GM20431 (cell line): ENCODE data around the gene TTC32.

ENCODE experiments used
- in situ Hi-C: fragments of 300-500 bp; cut with MseI, MboI; formaldehyde crosslinking; loops from one replicate; pipeline ENCODE4 v1.15.0; 2020; ENCODE audit warnings: low sequenced_read_pairs; ENCODE audit not compliant: unreplicated experiment

The TTC32 gene

DNA sequence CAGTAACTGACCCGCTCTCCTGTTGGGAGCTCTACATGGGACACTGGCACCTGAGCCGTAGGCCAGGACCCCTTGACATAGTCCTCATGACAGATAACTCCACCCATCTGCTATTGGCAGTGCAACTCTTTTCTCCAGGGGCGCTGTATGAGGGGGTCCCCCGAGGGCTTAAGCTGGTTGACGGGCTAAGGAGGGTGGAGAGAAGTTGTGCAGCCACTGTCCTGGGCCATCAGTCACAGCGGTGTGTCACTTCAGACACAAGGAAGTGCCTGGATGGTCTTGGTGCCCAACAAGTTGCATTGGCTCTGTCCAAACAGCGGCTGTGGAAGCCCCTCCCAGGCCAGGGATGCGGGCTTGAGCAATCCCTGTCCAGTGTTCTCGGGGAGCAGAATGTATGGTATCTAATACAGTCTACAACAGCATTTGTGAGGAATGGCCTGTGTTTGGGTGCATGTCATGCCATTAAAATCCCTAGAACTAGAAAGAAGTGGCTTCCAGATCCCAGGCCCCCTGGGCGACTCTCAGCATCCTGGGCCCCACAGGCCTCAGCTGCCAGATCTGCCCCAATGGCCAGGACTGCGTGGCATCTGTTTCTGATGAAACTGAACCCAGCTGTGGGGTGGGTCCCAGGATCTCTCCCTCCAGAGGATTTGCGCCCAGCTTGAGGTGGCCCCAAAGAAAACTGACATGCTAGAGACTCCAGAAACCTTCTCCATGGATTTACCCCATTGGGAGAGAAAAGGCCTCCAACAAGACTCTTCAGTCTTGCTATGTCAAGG lies 23.3 kb downstream of the TTC32 start:
- in situ Hi-C loops = no loop called here

DNA sequence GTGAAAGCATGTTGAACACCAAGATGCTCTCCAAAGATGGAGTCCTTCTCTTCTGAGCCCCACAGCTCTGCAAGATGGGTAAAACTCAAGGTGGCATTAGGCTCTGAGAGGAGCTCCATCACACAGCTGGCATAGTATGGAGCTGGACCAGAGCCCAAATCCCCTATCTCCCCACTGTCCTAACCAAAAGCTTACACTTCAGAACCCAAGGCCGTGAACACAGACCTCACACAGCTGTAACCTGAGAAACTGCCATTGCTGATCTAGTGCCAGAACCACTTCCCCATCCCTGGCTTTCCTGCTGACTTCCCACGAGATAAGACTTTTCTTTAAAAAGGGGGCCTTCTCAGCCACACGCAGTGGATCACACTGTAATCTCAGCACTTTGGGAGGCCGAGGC lies 25.0 kb downstream of the TTC32 start:
- in situ Hi-C loops = no loop called here

DNA sequence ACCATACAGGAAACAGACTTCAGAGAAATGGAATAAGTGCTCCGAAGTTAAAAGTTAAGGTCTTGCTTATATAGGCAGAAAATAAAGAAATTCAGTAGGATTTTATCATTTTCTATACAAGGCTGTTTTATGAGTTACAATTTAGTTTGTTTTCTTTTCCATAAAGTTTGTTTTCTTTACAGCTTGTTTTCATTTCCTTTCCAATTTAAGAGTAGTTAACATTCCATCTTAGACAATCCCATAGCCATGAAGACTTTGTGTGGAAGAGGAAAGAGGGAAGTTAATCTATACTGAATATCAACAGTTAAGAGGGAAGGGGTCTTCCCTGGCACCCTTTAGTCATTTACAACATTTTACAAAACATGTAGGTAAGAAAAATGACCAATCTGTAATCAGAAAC lies 26.5 kb downstream of the TTC32 start:
- in situ Hi-C loops = no loop called here

DNA sequence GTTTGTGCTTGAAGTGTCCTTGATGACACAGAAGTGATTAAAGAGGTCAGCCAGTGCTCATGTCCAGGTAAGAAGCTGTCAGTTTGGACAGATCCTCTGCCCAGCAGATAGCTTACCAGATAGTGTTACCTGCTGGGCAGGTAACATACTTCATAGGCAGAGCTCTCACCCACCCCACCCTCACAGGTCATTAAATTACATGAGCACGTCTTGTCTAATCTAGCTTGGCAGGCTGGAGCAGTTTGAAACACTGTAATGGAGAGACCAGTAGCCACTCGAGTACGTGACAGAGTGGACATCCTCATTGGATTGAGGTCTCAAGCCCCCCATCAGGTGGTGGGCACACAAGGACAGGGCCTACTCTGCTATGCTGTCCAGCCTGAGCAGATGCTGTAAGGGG lies 27.1 kb downstream of the TTC32 start:
- in situ Hi-C loops = loop anchor here (25.0 kb wide), 1 partner anchor 1362 kb away; no protein-coding TSS in a partner anchor

DNA sequence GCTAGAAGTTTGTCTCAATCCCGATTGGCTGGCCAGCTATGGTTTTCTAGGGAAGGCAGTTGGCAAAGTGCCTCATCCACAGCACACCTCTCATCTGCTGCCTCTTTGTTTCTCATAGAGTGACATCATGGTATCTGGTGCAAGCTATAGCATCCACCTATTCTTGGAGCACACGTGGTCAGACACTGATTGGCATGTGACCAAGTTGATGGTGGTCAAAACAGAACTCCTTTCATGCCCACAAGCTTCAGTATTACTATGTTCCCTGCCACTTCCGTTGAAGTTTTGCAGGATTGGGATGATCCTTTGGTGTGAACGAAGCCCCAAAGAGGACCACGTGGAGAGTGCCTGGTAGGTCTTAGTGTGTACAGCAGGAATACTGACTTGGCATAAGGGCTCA lies 28.8 kb downstream of the TTC32 start:
- in situ Hi-C loops = loop anchor here (25.0 kb wide), 1 partner anchor 1361 kb away; no protein-coding TSS in a partner anchor

DNA sequence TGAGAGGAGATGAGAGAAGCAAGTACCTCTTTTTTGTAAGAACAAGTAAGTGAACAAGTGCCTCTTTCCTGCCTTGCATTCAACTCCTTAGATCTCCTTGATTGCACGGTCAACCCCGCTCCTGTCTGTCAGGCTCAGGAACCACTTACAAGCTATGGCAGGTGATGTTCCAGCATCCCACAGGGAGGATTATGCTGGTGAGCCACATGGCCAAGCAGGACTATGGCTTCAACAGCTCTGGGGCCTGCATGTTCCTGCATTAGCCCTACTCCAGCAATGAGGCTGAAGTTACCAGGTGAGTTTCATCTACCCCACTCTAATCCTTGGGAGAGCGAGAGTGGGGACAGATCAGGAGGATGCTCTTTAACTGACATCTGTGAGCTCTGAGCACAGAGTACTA lies 29.5 kb downstream of the TTC32 start:
- in situ Hi-C loops = loop anchor here (25.0 kb wide), 1 partner anchor 1360 kb away; no protein-coding TSS in a partner anchor

DNA sequence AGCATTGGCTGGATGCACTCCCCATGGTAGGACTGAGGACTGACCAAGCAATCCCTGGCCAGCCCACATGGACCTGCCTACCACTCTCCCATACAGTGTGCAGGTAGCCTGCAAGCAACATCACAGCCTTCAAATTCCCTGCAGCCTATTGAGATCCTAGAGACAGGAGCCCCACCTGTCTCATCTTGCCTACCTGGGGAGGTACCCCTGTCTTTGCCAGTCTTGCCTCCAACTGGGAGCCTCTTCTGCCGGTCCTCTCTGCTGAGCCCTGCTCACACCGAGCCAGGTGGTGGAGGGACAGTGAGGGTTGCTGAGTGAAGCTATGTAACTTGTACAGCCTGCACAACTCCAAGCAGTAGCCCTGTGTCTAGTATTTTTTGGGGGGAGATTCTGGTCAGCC lies 29.9 kb downstream of the TTC32 start:
- in situ Hi-C loops = loop anchor here (25.0 kb wide), 1 partner anchor 1360 kb away; no protein-coding TSS in a partner anchor

DNA sequence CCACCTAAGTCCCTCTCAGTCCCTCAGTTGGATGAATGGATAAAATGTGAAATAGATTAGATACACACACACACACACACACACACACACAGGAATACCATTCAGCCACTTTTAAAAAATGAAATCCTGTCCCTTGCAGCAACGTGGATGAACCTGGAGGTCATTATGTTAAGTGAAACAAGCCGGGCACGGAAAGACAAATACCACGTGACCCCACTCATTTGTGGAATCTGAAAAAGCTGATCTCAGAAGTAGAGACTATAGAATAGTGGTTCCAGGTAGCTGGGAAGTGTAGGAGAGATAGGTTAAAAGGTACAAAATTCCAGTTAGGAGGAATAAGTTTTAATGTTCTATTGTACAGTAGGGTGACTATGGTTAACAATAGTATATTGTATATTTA lies 31.0 kb downstream of the TTC32 start:
- in situ Hi-C loops = loop anchor here (25.0 kb wide), 1 partner anchor 1358 kb away; no protein-coding TSS in a partner anchor

DNA sequence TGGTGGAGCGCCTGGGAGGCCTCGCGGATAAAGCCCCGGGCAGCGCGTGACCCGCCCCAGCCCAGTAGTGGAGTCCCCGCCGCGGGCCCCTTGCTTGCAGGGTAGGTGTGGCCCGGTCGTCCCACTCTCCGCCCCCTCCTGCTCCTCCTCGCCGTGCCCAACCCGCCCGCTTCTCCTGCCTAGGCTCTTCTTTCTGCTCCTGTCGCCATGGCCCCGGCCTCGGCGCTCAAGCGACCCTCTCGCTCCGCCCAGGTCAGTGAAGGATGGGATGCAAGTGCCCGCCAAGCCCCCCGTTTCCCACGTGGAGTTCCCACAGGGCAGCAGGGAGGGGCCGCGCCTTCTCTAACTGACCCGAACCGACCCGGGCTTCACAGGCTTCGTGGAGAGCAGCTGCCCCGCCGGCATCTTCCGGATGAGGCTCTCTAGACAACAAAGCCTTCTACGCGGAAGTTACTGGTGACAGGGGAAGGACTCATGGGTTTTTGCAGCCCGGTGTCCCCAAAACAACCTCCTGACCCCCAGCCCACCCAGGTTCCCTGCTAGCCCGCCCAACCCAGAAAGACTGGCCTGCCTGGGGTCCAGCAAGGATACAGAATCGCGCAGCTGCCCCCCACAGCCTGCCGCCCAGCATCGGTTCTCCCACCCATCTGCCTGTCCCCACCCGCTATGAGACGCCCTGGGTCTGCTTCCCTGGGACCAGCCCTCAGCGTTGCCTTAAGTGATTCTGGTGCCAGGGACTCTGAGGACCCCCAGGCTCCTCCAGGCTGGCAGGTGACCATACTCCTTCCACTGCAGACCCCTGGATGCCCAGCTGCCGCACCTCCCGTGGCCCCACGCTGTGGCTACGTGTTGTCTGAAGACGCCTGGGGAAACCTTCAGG lies 32.8 kb downstream of the TTC32 start:
- in situ Hi-C loops = loop anchor here (10.0 to 25.0 kb wide), 2 partner anchors 514 to 1357 kb away; partner anchors contain the start of gene OSR1

DNA sequence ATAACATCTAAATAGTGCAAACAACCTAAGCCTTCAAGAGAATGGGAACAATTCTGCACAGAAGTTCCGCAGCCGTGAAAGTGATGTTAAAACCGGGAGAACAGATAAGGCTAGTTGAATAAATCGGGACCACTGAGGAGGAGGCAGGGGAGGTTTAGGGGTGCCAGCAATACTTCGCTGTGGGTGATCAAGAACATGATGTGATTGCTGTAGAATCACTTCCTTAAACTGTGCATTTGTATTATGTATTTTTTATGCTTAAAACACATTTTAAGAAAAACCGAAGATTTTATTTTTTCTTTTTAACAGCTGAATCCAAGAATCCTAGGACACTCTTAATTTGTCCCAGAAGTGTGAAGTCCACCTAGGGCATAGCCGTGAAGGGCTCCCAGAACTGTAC lies 33.6 kb downstream of the TTC32 start:
- in situ Hi-C loops = loop anchor here (10.0 to 25.0 kb wide), 2 partner anchors 513 to 1356 kb away; partner anchors contain the start of gene OSR1

DNA sequence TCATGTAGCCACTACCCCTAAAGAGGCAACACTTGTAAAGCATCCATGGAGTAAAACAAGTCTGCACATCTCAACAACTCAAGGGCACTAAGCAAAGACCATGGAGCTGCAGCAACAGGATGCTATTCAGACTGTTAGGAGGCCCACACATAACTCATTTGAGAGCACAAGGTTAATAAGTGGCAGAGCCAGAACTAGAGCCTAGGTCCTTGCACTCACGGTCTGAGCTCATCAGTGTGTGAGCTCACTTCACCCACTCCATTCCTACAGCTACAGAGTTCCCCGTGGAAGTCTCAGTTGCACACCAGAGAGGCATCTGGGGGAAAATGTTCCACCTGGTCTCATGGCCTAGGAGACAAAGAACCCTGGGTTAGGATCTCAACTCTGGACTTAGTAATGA lies 35.0 kb downstream of the TTC32 start:
- in situ Hi-C loops = loop anchor here (10.0 to 25.0 kb wide), 2 partner anchors 512 to 1354 kb away; partner anchors contain the start of gene OSR1

DNA sequence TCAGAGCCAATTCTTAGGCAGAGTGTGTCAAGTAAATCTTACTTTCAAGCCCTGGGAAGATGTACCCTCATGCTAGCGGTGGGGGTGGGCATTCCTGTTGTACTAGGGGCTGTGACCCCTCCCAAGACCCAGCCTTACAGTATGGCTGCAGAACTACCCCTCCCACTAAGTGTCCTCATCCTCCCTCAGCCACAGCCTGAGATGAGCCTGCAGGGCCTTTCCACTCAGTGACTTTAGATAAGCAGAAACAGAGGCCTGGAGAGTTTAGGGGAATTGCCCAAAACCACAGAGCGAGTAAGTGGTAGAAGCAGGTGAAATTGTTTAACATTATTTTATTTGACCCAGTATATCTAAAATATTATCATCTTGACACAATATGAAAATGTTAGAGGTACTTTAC lies 36.6 kb downstream of the TTC32 start:
- in situ Hi-C loops = loop anchor here (10.0 to 25.0 kb wide), 2 partner anchors 510 to 1353 kb away; partner anchors contain the start of gene OSR1

DNA sequence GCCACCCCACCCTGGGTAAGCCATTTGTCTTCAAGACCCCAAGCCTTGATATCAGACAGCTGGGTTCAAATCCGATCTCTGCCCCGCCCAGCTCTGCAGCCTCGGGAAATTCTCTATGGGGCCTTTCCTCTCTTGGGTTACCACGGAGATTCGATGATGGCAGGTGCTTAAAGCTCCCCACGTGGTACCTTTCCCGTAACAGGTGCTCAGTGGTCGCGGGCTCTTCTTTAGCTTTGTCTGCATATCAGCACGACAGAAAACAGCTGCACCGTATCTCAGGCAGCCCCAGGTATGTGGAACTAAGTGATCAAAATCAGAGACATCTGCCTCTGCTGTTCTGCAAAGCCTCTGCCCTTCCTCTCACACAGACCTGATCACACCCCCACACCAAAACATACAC lies 37.4 kb downstream of the TTC32 start:
- in situ Hi-C loops = loop anchor here (10.0 to 25.0 kb wide), 2 partner anchors 510 to 1352 kb away; partner anchors contain the start of gene OSR1

DNA sequence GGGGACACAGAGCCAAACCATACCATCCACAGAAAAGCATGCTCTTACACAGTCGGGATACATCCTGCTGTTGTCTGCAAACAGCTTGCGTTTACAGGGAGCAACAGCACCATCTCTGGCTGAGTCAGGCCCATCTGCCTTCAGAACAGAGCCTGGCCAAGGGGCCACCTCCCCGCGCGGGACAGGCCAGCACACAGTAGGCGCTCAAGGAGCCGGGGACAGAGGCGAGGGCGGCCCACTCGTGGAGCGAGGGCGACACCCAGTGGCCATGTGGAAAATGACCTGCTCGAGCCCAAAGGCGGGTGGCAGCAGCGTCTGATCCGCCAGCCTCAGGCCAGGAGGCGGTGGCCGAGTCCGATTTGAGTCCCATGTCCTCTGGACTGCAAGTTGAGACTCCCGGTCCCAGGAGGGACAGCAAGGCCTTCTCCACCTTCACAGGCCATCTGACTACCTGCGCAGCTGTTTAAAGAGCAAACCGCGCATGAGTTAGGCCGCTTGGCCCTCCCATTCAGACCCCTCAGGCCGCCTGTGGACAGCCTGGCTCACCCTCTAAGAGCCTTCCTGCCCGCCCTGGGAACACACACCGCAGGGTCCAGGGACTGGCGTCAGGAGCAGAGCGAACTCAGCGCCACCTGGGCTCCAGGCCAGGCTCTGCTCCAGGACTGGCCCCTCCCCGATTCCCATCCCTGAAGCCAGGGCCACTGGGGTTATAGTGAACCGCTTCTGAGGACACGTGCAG lies 38.3 kb downstream of the TTC32 start:
- in situ Hi-C loops = loop anchor here (10.0 to 25.0 kb wide), 2 partner anchors 509 to 1351 kb away; partner anchors contain the start of gene OSR1

DNA sequence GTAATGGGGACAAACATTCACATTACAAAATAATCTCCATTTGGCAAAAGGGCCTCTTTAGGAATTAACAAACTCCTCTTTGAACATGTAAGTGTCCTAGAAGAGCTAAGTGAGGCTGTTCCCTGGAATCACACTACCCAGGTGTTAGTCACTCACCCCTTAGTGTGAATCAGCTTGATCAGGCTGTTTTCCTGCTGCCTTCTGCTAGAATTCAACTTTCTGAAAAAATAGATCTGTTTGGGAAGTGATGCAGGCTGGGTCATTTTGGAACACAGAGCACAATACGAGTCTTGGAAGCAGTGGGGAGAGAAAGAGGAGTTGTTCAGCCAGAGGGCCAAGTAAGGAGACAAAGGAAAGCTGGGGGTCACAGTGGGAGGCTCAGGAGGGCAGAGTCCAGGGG lies 40.0 kb downstream of the TTC32 start:
- in situ Hi-C loops = loop anchor here (10.0 to 25.0 kb wide), 2 partner anchors 507 to 1350 kb away; partner anchors contain the start of gene OSR1

DNA sequence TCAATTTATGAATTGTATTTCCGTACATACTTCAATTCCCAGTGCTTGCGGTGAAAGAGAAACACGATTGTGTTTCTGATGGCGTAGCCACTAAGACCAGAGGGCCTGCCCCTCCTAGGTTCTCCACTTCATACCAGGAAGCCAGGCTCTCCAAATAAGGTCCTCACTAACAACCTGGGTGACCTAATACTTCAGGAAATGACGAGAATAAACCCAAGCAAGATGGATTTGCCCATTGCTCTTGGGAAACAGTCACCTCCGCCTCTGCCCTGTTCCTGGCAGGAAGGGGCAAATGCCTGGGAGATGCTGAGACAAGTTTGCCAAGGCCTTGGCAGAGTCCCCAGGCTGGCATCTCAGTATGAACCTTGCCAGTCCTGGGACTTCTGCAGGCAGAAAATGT lies 41.8 kb downstream of the TTC32 start:
- in situ Hi-C loops = loop anchor here (10.0 to 25.0 kb wide), 2 partner anchors 505 to 1348 kb away; partner anchors contain the start of gene OSR1

DNA sequence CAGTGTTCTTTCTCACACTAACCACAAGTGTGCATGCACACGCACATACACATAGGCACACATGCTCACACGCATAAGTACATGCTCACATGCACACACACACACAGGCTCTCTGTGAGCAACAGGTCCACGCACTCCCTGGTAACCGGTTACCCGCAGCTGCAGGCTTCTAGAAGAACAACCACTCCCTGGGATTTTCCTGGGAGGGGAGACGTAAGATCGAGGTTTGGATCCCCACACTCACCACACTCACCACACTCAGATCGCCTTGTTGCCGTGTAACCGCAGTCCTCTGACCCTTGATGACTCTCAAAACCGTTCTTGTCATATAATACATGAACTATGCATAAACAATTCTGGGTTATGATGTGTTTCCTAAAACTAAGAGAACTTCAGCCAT lies 42.2 kb downstream of the TTC32 start:
- in situ Hi-C loops = loop anchor here (25.0 kb wide), 1 partner anchor 1347 kb away; no protein-coding TSS in a partner anchor

DNA sequence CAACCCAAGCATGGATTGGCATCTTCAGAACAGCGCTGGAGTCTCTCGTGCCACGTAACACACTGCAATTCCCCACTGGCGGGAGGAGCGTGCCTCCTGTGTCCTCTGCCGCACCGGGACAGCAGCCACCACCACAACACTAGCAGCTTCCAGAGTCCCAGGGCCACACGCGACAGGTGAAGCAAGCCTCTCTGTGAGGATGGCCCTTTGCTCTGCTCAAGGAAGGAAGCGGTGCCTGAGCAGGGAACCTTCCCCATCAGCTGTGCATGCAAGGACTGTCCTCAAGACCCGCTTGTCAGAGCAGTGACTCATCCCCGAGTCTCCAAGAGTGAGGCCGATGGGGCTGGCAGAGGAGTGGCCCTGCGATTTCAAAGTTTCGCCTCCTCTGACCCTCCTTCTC lies 44.0 kb downstream of the TTC32 start:
- in situ Hi-C loops = loop anchor here (25.0 kb wide), 1 partner anchor 1346 kb away; no protein-coding TSS in a partner anchor

DNA sequence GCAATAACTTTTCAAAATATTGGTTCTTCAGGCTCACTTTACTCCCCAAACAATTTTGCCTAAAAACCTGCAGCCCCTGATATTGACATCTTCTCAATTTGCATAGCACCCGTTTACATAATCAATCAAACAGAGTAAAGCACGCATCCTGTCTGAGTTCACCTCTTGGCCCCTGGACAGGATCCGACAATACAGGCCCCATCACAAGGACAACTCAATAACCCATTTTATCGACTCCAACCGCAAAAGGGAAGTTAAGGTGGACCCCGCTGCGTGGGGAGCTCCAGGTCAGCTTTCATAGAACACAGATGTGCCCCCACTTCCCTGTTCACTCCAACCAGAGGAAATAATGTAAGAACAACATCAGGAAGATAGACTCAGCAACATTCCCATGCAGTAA lies 44.7 kb downstream of the TTC32 start:
- in situ Hi-C loops = loop anchor here (25.0 kb wide), 1 partner anchor 1345 kb away; no protein-coding TSS in a partner anchor
